Right ventricle myocardium superior (tissue), 1 donor: ENCODE measurements around the gene TMLHE. TPM values are rescaled to one million over a fixed set of nuclear protein-coding genes. Genes with fewer than 3 reads are reported as not detected.
A peak's percentile ranks its signal among the peaks of the same experiment; 100 is the strongest.
"Not testable (repeated sequence)": the region's sequence is repeated elsewhere in the genome, so short reads cannot be mapped to it uniquely, and the experiment has no call there.

Experiments used
- ATAC-seq: fragments of 200-7000 bp; cut with Tn5 transposase; one replicate; pipeline ENCODE4 v1.9.1; 2020; ENCODE audit warnings: mild to moderate bottlenecking; ENCODE audit not compliant: poor library complexity
- DNase-seq: peaks from one replicate; pipeline ENCODE4 v3.0.0-alpha.2; 2020
- intact Hi-C: fragments of 100-400 bp; cut with DNase I; formaldehyde crosslinking; loops from one replicate; pipeline ENCODE4 v1.11.2; 2022
- long read RNA-seq: library from polyadenylated mRNA; unstranded; transcript quantifications from one replicate; pipeline ENCODE4 v2.0.0, GENCODE V29; 2021
- total RNA-seq: library from RNA; stranded (reverse); fragmentation: NEBNext Ultra II Directional; extraction: Animal tissue kit (Norgen Biotek cat#: 25700); gene quantifications from one replicate; pipeline ENCODE4 v1.2.1, GENCODE V29; 2021
- donor health status: DM: no; HTN: yes; CAD: no; lungs with severe emphysema.

Gene TMLHE
- 38.8 TPM for total RNA-seq
- long read RNA-seq, transcript TMLHE-201 (8 exons, 2,832 nt), result major isoform, 52 of 68 reads
- long read RNA-seq, partial matches to known transcripts, result 2 of 68 reads
- long read RNA-seq, other reads (novel, unspliced or antisense), result 13 of 68 reads

DNA sequence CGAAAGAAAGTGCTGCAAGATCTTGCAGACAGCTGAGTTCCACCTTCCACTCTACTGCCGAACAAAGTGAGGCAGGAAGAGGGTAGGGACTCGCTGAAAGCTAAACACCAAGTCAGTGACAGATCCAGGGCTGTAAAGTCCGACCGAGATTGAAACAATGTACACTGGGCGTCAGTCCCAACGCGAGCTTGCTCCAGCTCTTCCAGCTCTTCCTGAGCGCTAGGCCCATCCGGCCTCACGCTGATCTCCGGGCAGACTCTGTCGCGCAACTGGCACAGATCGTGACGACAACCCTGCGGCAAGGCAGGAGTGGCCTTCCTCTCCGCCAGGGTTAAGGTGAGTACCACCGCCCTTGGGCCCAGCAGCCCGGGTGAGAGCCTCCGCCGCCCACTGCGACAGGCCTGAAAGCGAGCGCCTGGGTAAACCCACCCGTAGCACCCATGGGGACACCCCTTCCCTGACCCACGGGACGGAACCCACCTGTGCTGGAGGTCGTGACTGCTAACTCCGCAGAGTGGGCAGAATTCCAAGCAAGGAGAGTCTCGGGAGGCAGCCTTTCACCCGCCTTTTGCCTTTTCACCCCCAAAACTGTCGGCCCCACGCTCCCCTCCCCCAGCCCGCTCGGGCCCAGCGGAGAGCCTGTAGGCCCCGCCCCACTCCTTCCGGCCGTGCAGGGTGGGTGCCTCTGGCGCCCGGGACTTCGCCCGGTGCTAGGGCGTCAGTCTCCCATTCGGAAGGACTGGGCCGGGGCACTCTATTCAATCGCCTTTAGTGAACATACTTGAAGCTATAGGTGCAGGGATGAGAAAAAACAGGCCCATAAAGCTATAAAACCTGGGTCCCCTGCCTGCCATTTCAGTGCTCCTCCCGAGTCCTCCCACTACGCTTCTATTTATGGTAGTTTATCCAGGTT lies at the start of gene TMLHE, which contains the start of gene SPRY3:
TMLHE (minus strand) TSS at position 641 of the 913 bp plus-strand sequence. CDS start 67,676 bp downstream, outside the sequence.
SPRY3 (plus strand) TSS at position 275 of the 913 bp plus-strand sequence.
- ATAC-seq (peak; percentile 99), DNase-seq (peak; percentile 83)
- intact Hi-C loops, result no loop called here

DNA sequence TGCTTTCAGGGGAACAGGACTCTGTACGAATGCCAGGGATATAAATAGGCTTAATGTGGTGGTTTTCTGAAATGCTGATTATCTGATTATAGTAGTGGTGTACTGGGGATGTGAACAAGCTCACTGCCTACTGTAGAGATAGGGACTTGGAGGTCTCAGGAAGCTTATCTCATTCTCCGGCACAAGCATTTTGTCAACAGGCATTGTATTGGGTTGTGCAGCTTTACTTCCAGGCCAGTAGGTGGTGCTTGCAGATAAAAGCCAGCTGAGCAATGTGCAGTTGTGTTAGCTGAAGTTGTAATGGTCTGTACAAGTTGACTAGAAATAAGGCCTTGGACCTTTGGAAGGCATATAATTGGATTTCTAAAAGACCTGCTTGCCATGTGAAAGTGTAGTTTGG lies 49.5 kb upstream of the TMLHE start:
- intact Hi-C loops, result no loop called here
- ATAC-seq, result no peak
- DNase-seq, result no peak

DNA sequence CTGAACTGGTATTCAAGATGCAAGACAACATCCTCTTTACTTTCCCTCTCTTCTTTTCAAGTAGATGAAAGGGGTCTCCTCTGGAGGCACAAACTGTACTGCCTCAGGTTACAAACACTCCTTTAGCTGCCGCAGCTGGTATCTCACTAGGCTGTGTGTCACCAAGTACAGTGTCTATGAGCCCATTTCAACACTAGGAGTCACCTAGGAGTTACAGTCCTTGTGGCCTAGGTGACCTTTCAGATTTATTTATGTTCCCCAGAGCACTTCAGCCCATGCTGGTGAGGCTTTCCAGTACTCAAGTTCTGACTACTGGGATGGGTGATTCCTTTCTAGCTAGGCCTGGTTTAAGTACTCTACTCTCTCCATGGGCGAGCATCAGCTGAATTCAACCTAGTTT lies 32.4 kb upstream of the TMLHE start:
- ATAC-seq (no peak), DNase-seq (no peak)
- intact Hi-C loops, result no loop called here

DNA sequence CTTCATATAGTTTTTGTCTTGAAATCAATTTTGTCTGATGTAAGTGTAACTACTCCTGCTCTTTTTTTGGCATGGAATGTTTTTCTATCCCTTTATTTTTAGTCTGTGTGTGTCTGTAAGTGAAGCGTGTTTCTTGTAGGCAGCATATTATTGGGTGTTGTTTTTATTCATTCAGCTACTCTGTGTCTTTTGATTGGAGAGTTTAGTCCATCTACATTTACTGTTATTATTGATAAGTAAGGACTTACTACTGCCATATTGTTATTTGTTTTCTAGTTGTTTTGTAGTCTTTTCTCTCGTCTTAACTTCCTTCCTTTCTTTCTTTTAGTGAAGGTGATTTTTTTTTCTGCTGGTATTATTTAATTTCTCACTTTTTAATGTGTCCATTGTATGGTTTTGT lies 30.5 kb upstream of the TMLHE start:
- DNase-seq, result no peak
- intact Hi-C loops, result no loop called here
- ATAC-seq, result no peak

DNA sequence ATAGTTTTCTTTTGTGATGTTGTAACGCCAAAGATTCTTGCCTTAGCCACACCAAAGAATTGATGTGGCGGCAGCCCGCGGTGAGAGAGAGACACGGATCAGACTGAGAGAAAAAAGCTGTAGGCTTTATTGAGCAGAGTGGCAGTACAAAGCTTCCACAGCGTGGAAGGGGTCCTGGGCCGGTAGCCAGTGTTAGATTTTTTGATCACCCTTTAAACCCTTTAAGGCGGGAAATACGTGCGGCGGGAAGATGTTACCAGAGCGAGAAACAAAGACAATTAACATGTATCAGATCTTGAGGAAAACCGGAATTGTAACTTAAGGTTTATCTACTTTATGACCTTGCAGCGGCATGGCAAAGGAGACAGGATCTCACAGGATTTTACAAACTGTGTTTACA lies 28.6 kb upstream of the TMLHE start:
- DNase-seq, intact Hi-C loops, ATAC-seq: not testable (repeated sequence)

- no peak for ATAC-seq
- DNase-seq, result no peak
- intact Hi-C loops, result no loop called here
These were observed 25.0 kb upstream of the TMLHE start for GRCh38 chrX:155637714-155638113.

DNA sequence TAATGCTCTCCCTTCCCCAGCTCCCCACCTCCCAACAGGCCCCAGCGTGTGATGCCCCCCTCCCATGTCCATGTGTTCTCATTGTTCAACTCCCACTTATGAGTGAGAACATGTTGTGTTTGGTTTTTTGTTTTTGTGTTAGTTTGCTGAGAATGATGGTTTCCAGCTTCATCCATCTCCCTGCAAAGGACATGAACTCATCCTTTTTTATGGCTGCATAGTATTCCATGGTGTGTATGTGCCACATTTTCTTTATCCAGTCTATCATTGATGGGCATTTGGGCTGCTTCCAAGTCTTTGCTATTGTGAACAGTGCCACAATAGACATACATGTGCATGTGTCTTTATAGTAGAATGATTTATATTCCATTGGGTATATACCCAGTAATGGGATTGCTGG lies 22.3 kb upstream of the TMLHE start:
- ATAC-seq, intact Hi-C loops, DNase-seq: not testable (repeated sequence)

GRCh38 chrX:155632431-155633100 lies 19.8 kb upstream of the TMLHE start:
- no peak for ATAC-seq
- intact Hi-C loops, result no loop called here

GRCh38 chrX:155620110-155620509 lies 7.4 kb upstream of the TMLHE start:
- intact Hi-C loops, ATAC-seq, DNase-seq: not testable (repeated sequence)

More at GRCh38 chrX:155632431-155633100, 19.8 kb upstream of the TMLHE start:
- no peak for DNase-seq

DNA sequence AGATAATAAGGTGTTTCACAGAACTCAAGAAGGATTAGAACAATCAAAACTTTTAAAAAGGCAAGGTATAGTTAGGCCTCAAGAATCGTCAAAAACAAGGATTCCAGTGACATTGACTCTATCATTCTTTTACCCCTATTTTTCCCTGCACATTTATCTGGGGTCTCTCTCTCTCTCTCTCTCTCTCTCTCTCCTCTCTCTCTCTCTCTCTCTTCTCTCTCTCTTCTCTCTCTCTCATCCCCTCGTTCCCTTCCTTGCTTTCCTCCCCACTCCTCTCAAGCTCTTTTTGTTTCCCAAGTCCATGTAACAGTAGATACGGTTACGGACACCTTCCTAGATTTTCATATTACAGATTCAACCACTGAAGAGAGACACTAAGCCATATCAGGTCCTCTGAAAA lies 3.2 kb upstream of the TMLHE start:
- DNase-seq, result no peak
- ATAC-seq, result no peak
- intact Hi-C loops, result no loop called here

- intact Hi-C loops, result no loop called here
- ATAC-seq (no peak), DNase-seq (no peak)
These were observed 1.3 kb upstream of the TMLHE start for GRCh38 chrX:155613927-155614559.

- DNase-seq (no peak), ATAC-seq (no peak)
- intact Hi-C loops, result no loop called here
These were observed 1.4 kb downstream of the TMLHE start for GRCh38 chrX:155611302-155611701.

DNA sequence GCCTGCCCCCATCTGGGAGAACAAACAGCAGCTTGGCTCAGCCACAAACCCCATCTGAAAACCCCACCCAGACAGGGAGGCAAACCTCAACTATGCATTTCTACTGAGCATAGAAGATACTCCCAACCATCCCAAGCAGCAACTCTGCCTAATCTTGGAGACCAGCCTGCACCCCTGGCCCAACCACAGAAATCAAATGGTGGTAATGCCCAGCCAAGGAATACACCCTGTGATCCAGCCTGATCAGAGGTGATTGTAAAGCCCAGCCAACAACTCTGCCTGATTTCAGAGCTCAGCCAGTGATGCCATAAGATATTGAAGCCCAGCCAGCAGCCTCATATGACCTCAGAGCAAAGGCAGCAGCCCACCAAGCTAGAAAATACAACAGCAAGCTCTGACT lies 19.8 kb downstream of the TMLHE start:
- DNase-seq (no peak), ATAC-seq (no peak)

DNA sequence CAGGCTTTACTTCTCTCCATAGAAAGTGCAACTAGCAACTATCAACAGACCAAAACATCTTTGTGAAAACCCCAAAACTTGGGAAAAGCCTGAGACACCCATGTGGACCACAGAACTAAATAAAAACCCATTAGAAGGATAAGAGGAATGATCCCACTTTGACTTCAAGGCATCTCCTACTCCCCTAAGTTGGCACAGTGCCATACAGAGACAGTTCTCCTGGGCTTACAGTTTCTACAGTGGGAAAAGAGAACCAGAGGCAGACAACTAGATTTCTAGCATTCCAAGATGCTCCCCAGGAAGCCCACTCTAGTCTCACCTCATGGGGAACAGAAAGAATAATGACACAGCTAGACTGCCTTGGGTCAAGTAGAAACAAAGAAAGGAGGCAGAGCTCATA lies 20.4 kb downstream of the TMLHE start:
- DNase-seq, result no peak
- intact Hi-C loops, result no loop called here
- ATAC-seq, result no peak

More for the DNA sequence above, 19.8 kb downstream of the TMLHE start:
- intact Hi-C loops, result no loop called here

DNA sequence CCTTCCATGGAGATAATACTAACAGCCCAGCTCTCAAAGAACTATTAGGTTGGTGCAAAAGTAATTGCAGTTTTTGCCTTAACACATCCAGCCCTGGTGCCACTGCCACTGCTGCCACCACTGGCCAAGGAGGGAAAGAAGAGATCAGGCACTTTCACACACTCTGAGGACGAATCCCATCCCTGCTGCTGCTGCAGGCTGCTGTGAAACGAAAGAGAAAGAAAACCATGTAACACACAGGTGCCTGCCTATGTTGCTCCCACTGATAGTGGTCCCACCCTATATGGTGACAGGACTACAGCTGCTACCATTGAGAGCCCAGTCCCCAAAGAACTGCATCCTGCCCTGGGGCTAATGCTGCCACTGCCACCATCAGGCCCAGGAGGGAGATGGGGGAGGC lies 35.1 kb downstream of the TMLHE start:
- intact Hi-C loops, result no loop called here
- DNase-seq, result no peak
- ATAC-seq, result no peak

DNA sequence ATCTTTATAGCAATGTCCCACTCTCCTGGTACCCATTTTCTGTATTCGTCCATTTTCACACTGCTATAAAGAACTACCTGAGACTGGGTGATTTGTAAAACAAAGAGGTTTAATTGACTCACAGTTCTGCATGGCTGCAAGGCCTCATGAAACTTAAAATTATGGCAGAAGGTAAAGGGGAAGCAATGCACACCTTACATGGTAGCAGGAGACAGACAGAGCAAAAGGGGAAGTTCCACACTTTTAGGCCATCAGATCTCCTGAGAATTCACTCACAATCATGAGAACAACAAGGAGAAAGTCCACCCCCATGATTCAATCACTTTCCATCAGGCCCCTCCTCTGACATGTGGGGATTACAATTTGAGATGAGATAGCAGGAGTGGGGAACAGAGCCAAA lies 49.7 kb downstream of the TMLHE start:
- ATAC-seq, result no peak
- DNase-seq, result no peak
- intact Hi-C loops, result no loop called here

- intact Hi-C loops, result no loop called here
- ATAC-seq (no peak), DNase-seq (no peak)
These were observed 67.9 kb downstream of the TMLHE start for GRCh38 chrX:155544881-155545280.

DNA sequence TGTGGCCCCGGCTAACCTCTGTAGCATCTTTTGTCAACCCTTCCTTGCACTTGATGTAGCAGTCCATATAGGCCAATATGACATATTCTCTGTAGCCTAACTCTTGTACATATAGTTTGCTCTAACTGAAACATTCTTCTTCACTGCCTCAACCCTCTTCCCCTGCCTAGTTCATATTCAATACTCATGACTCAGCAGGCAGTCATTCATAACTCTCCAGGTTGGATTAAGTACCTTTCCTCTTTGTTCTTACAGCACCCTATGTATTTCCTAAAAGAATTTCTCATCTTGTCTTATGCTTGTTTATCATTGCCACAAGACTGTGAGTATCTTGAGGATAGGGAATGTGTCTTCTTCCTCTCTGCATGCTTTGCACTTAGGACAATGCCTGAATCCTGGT lies 76.9 kb downstream of the TMLHE start:
- no peak for DNase-seq
- ATAC-seq, result no peak
- intact Hi-C loops, result no loop called here

GRCh38 chrX:155534800-155535199 lies 78.0 kb downstream of the TMLHE start:
- DNase-seq (no peak), ATAC-seq (no peak)
- intact Hi-C loops, result no loop called here
